SU-DHL-6 (cell line): ENCODE measurements around the gene NXN.

Experiments
- CTCF ChIP-seq: fragments of 200-600 bp; sonication (generic); IDR thresholded peaks from one replicate; pipeline ENCODE4 v1.5.1; 2017; ENCODE audit warnings: antibody characterized with exemption, mild to moderate bottlenecking, low read length, moderate library complexity; ENCODE audit not compliant: insufficient read depth, poor library complexity, severe bottlenecking
- EZH2phosphoT487 ChIP-seq: fragments of 200-600 bp; sonication (generic), shearing (Covaris generic); conservative IDR thresholded peaks from 2 replicates; pipeline ENCODE4 v1.6.1; 2018; ENCODE audit warnings: mild to moderate bottlenecking, antibody characterized with exemption, low read length, moderate library complexity, mixed read lengths

GRCh38 chr17:962670-963069 lies 16.9 kb downstream of the NXN start:
- TF ChIP-seq CTCF: no peak
- TF ChIP-seq EZH2phosphoT487: no peak
